GM10266 (cell line): ENCODE results near the gene RGS6.

ENCODE experiments used
- DNase-seq: peaks from one replicate; pipeline ENCODE4 v3.0.0; 2012; ENCODE audit errors: extremely low spot score
- CTCF ChIP-seq: IDR thresholded peaks from 2 replicates; pipeline ENCODE4 v1.5.1; 2012; ENCODE audit warnings: mild to moderate bottlenecking, low read depth; ENCODE audit not compliant: control insufficient read depth, insufficient read depth; ENCODE audit errors: missing control alignments

RGS6 gene

GRCh38 chr14:72126561-72126960 lies 194.3 kb downstream of the RGS6 start:
- DNase-seq: no peak
- TF ChIP-seq CTCF: no peak

DNA sequence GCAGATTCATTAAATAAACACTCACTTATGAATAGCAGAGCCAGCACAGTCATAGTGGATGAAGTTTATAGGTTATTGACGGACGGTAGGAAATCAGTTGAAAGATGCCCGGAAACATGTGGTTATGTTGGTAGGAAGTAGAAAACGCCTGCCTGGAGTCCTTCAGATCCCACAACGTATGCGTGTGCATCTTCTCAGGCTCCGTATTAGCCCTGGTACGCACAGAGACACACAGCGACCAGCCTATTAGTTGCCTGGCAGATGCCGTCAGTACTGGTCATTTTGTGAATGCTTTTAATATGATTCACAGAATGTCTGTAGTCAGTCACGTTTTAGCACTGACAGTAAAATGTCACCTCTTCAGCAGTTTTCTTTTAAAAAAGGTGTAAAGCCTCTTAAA lies 196.4 kb downstream of the RGS6 start:
- TF ChIP-seq CTCF: no peak
- DNase-seq: no peak

DNA sequence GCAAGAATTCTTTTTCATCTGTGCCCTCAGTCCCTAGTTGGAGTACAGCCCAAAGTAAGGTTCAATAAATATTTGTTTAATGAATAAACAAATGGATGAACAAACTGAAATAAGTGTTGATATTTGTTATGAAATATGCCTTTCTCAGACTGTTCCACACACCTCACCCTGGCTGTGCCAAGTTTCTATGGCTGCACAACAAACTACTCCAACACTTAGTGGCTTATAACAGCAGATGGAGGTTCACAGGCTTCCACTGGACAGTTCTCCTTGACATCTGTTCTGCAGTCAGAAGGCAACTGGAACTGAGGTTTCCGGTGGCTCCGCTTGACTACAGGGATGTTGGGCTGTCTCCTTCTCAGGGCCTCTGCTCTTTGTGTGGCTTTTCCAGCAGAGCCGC lies 197.1 kb downstream of the RGS6 start:
- TF ChIP-seq CTCF: no peak
- no peak for DNase-seq

GRCh38 chr14:72141084-72141483 lies 208.9 kb downstream of the RGS6 start:
- TF ChIP-seq CTCF: no peak
- DNase-seq: no peak

- DNase-seq: no peak
- no peak for TF ChIP-seq CTCF
Measured at GRCh38 chr14:72142328-72142727, 210.1 kb downstream of the RGS6 start.

GRCh38 chr14:72146241-72146640 lies 214.0 kb downstream of the RGS6 start:
- no peak for DNase-seq

More at GRCh38 chr14:72146241-72146640, 214.0 kb downstream of the RGS6 start:
- no peak for TF ChIP-seq CTCF
